ENCODE results near the gene TBX18.

- TF ChIP-seq POLR2AphosphoS5 (IDR thresholded peaks at IDR 0.05; ENCODE audit: borderline replicate concordance, low read depth, low read length) = no peak
- TF ChIP-seq EZH2 (IDR thresholded peaks at IDR 0.05) = no peak
- no peak for TF ChIP-seq FOXP2 (optimal IDR thresholded peaks at IDR 0.05; ENCODE audit: control extremely low read depth, extremely low read length, insufficient read depth)
Measured at GRCh38 chr6:84776392-84776791, 12.0 kb upstream of the TBX18 start.
